Kidney epithelial cell (primary cell): Measurements from ENCODE around the gene RAB22A. TPM values are rescaled to one million over a fixed set of nuclear protein-coding genes. Genes with fewer than 3 reads are reported as not detected.

Source experiments
- DNase-seq: peaks from one replicate; pipeline ENCODE4 v3.0.0-alpha.2; 2010; ENCODE audit warnings: low read depth
- H3K27me3 ChIP-seq: 2 replicates; pipeline ENCODE4 v1.6.0; 2011; ENCODE audit warnings: low read length; ENCODE audit not compliant: control insufficient read depth, insufficient read depth
- H3K36me3 ChIP-seq: 2 replicates; pipeline ENCODE4 v1.5.1; 2011; ENCODE audit warnings: low read length; ENCODE audit not compliant: control insufficient read depth, insufficient read depth
- H3K4me3 ChIP-seq: 2 replicates; pipeline ENCODE4 v1.5.1; 2011; ENCODE audit warnings: low read depth, mild to moderate bottlenecking, control low read depth, low read length
- CTCF ChIP-seq: IDR thresholded peaks from 2 replicates; pipeline ENCODE4 v1.5.1; 2011; ENCODE audit warnings: mild to moderate bottlenecking, moderate library complexity, low read length, control low read depth, inconsistent platforms; ENCODE audit not compliant: insufficient read depth, poor library complexity, severe bottlenecking
- total RNA-seq: library from RNA; depleted of rRNA; stranded (reverse); fragments of >200 nt; gene quantifications from 2 replicates; pipeline ENCODE4 v1.2.3, GENCODE V29; 2015

RAB22A gene
- total RNA-seq, 1 donor from 2014 or later = 23.3 TPM

GRCh38 chr20:58399926-58400325, 90.4 kb downstream of the RAB22A start:
- DNase-seq = no peak
- TF ChIP-seq CTCF = no peak
- Histone ChIP-seq H3K27me3 (no peaks in the 10 kb centered on the region), H3K4me3 (no peak overlapping the region), H3K36me3 (no peaks in the 10 kb centered on the region)

DNA sequence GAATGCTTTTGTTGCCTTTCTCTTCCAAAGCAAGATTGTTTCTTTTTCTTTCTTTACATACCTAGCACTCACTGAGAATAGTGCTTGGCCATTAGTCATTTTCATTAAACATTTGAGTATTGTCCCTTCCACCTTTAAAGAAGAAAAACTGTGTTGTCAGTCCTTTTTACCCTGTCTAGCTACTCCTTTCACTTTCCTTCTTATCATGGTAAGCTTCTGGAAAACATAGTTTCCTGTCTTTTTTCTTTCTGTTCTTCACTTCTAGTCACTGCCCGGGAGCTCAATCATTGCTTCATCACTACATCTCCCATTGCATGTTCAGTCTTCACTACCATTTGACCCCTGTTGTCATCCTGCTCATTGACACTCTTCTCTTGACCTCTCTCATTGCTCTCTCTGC, 91.6 kb downstream of the RAB22A start:
- Histone ChIP-seq H3K27me3 (no peaks in the 10 kb centered on the region), H3K36me3 (no peaks in the 10 kb centered on the region), H3K4me3 (no peak overlapping the region)
- DNase-seq = no peak
- TF ChIP-seq CTCF = no peak

- Histone ChIP-seq H3K27me3 (no peaks in the 10 kb centered on the region), H3K4me3 (no peak overlapping the region), H3K36me3 (no peaks in the 10 kb centered on the region)
- DNase-seq = no peak
- TF ChIP-seq CTCF = no peak
Measured at GRCh38 chr20:58402305-58402704, 92.8 kb downstream of the RAB22A start.

GRCh38 chr20:58402827-58403226, 93.3 kb downstream of the RAB22A start:
- DNase-seq = no peak
- no peak for TF ChIP-seq CTCF
- Histone ChIP-seq H3K4me3 (no peak overlapping the region), H3K27me3 (no peaks in the 10 kb centered on the region), H3K36me3 (no peaks in the 10 kb centered on the region)

- Histone ChIP-seq H3K36me3 (no peaks in the 10 kb centered on the region), H3K4me3 (no peak overlapping the region), H3K27me3 (no peaks in the 10 kb centered on the region)
- no peak for DNase-seq
- TF ChIP-seq CTCF = no peak
Measured at GRCh38 chr20:58403272-58403671, 93.8 kb downstream of the RAB22A start.

DNA sequence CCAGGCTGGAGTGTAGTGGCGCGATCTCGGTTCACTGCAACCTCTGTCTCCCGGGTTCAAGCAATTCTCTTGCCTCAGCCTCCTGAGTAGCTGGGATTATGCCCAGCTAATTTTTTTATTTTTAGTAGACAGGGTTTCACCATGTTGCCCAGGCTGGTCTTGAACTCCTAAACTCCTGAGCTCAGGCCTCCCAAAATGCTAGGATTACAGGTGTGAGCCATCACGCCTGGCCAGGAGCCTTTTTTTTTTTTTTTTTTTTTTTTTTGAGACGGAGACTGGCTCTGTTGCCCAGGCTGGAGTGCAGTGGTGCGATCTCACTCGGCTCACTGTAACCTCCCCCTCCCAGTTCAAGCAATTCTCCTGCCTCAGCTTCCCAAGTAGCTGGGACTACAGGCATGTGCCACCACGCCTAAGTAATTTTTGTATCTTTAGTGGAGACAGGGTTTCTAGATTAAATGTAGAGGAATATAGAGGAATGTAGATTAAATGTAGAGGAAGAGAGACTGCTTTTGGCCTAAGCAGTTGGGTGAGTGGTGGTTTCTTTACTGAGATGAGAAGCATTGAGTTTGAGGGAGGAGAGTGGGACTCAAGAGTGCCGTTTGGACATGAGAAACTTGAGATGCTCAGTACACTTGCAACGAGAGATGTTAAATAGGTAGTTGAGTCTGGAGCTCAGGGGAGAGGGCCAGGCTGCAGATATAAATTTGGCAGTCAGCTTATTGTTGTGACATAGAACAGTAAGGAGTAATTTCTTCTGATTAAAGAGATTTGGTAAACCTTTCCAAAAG, 96.2 kb downstream of the RAB22A start:
- Histone ChIP-seq H3K4me3 (no peak overlapping the region), H3K36me3 (no peaks in the 10 kb centered on the region), H3K27me3 (no peaks in the 10 kb centered on the region)
- no peak for DNase-seq
- TF ChIP-seq CTCF = no peak
